IMR-90 (cell line): Measurements from ENCODE around the gene COL6A5. TPM values are rescaled to one million over a fixed set of nuclear protein-coding genes. Genes with fewer than 3 reads are reported as not detected.

Source experiments
- ATAC-seq: fragments of 200-7000 bp; cut with Tn5 transposase; 2 replicates; pipeline ENCODE4 v1.9.1; 2020; ENCODE audit warnings: low read depth, mild to moderate bottlenecking, moderate library complexity
- BruUV-seq: library from RNA; stranded (reverse); fragments of 400-500 nt; replicated peaks from 2 replicates; lab custom pipeline; 2021; lab: Mats Ljungman, UMichigan
- CTCF ChIA-PET: fragments of 300-600 bp; formaldehyde crosslinking; extraction: SDS; loops from one replicate; lab custom pipeline; 2021; ENCODE audit warnings: antibody characterized with exemption; lab: Yijun Ruan, JAX
- POLR2A ChIA-PET: fragments of 300-600 bp; sonication (Branson Sonifier 250); formaldehyde crosslinking; loops from one replicate; lab custom pipeline; 2022; ENCODE audit warnings: antibody characterized with exemption; ENCODE audit not compliant: unreplicated experiment; lab: Charles Lee
- DNase-seq: peaks from one replicate; pipeline ENCODE4 v3.0.0; 2013
- H2AFZ ChIP-seq: replicated peaks from 2 replicates; pipeline ENCODE3; 2013; ENCODE audit warnings: low read length, mild to moderate bottlenecking; ENCODE audit not compliant: poor library complexity
- H2AK5ac ChIP-seq: 2 replicates; pipeline ENCODE4 v1.6.1; 2013; ENCODE audit warnings: low read depth, low read length, inconsistent platforms
- H2AK9ac ChIP-seq: replicated peaks from 2 replicates; pipeline ENCODE3; 2013; ENCODE audit warnings: mild to moderate bottlenecking, low read depth, low read length, moderate library complexity; ENCODE audit not compliant: poor library complexity
- H2BK120ac ChIP-seq: 2 replicates; pipeline ENCODE4 v1.6.1; 2013; ENCODE audit warnings: low read depth, low read length, inconsistent platforms
- H2BK15ac ChIP-seq: 3 replicates; pipeline ENCODE4 v1.6.1; 2013; ENCODE audit warnings: low read depth, low read length, inconsistent platforms
- H2BK20ac ChIP-seq: 2 replicates; pipeline ENCODE4 v1.6.1; 2013; ENCODE audit warnings: low read depth, mild to moderate bottlenecking, inconsistent platforms, low read length, moderate library complexity
- H2BK5ac ChIP-seq: 2 replicates; pipeline ENCODE4 v1.6.1; 2013; ENCODE audit warnings: mild to moderate bottlenecking, low read depth, low read length, inconsistent platforms; ENCODE audit not compliant: poor library complexity, severe bottlenecking
- H3K14ac ChIP-seq: replicated peaks from 2 replicates; pipeline ENCODE4 v1.6.1; 2013; ENCODE audit warnings: low read depth, low read length, inconsistent platforms
- H3K18ac ChIP-seq: 2 replicates; pipeline ENCODE4 v1.6.1; 2013; ENCODE audit warnings: low read depth, low read length, control low read depth
- H3K23ac ChIP-seq: 2 replicates; pipeline ENCODE4 v1.6.1; 2013; ENCODE audit warnings: low read depth, low read length, inconsistent platforms
- H3K27ac ChIP-seq: 2 replicates; pipeline ENCODE4 v1.5.1; 2013; ENCODE audit warnings: mild to moderate bottlenecking, control low read depth, low read length; ENCODE audit not compliant: insufficient read depth
- H3K27me3 ChIP-seq: 2 replicates; pipeline ENCODE4 v1.6.1; 2013; ENCODE audit warnings: low read length; ENCODE audit not compliant: control insufficient read depth, insufficient read depth
- H3K36me3 ChIP-seq: 2 replicates; pipeline ENCODE4 v1.6.1; 2013; ENCODE audit warnings: low read length, mixed read lengths; ENCODE audit not compliant: control insufficient read depth, insufficient read depth
- H3K4ac ChIP-seq: 2 replicates; pipeline ENCODE4 v1.6.1; 2013; ENCODE audit warnings: low read depth, low read length, inconsistent platforms
- H3K4me1 ChIP-seq: 2 replicates; pipeline ENCODE4 v1.6.1; 2013; ENCODE audit warnings: low read length, mixed read lengths; ENCODE audit not compliant: control insufficient read depth, insufficient read depth
- H3K4me2 ChIP-seq: 2 replicates; pipeline ENCODE4 v1.6.1; 2013; ENCODE audit warnings: low read depth, mild to moderate bottlenecking, control low read depth, low read length, moderate library complexity
- H3K4me3 ChIP-seq: 2 replicates; pipeline ENCODE4 v1.5.1; 2013; ENCODE audit warnings: low read depth, mild to moderate bottlenecking, control low read depth, low read length, moderate library complexity; ENCODE audit not compliant: insufficient read depth
- H3K56ac ChIP-seq: 2 replicates; pipeline ENCODE4 v1.6.1; 2013; ENCODE audit warnings: low read length, inconsistent platforms; ENCODE audit not compliant: insufficient read depth; ENCODE audit errors: extremely low read depth
- H3K79me1 ChIP-seq, 2 experiments: 2 replicates each; pipeline ENCODE4 v1.6.1; 2013; ENCODE audit warnings: low read length in 2 of 2, inconsistent platforms in 1 of 2, low read depth in 1 of 2
- H3K9ac ChIP-seq: 2 replicates; pipeline ENCODE4 v1.6.1; 2013; ENCODE audit warnings: low read depth, low read length, control low read depth
- H3K9me1 ChIP-seq: 2 replicates; pipeline ENCODE4 v1.6.1; 2013; ENCODE audit warnings: low read length, inconsistent platforms; ENCODE audit not compliant: insufficient read depth
- H3K9me3 ChIP-seq: 2 replicates; pipeline ENCODE4 v1.6.1; 2013; ENCODE audit warnings: low read length; ENCODE audit not compliant: control insufficient read depth, insufficient read depth
- H4K20me1 ChIP-seq: 2 replicates; pipeline ENCODE4 v1.6.1; 2013; ENCODE audit warnings: low read length, inconsistent platforms; ENCODE audit not compliant: insufficient read depth
- H4K5ac ChIP-seq: 2 replicates; pipeline ENCODE4 v1.6.1; 2013; ENCODE audit warnings: mild to moderate bottlenecking, low read depth, low read length, control low read depth
- H4K8ac ChIP-seq, 2 experiments: 2 replicates each; pipeline ENCODE4 v1.6.1; 2013; ENCODE audit warnings: low read depth in 2 of 2, low read length in 2 of 2, control low read depth in 1 of 2, inconsistent platforms in 1 of 2
- H4K91ac ChIP-seq: 2 replicates; pipeline ENCODE4 v1.6.1; 2013; ENCODE audit warnings: low read depth, low read length, inconsistent platforms; ENCODE audit not compliant: insufficient read depth
- BHLHE40 ChIP-seq: fragments of 150-350 bp; IDR thresholded peaks from 2 replicates; pipeline ENCODE4 v1.6.1; 2016; ENCODE audit warnings: mild to moderate bottlenecking, low read depth, low read length
- CEBPB ChIP-seq: IDR thresholded peaks from 2 replicates; pipeline ENCODE4 v1.6.1; 2012; ENCODE audit warnings: low read depth, low read length, improper control_type of control experiment
- MAFK ChIP-seq: IDR thresholded peaks from 2 replicates; pipeline ENCODE4 v1.6.1; 2012; ENCODE audit warnings: low read depth, low read length, improper control_type of control experiment
- MXI1 ChIP-seq: IDR thresholded peaks from 2 replicates; pipeline ENCODE4 v1.6.1; 2012; ENCODE audit warnings: low read depth, mild to moderate bottlenecking, low read length, moderate library complexity, borderline replicate concordance
- NFE2L2 ChIP-seq: fragments of 150-350 bp; IDR thresholded peaks from 2 replicates; pipeline ENCODE4 v1.6.1; 2016; ENCODE audit warnings: low read depth, mild to moderate bottlenecking, low read length
- RAD21 ChIP-seq: IDR thresholded peaks from 2 replicates; pipeline ENCODE4 v1.6.1; 2012; ENCODE audit warnings: low read length, improper control_type of control experiment
- SMC3 ChIP-seq: fragments of 150-350 bp; IDR thresholded peaks from 2 replicates; pipeline ENCODE4 v1.6.1; 2016; ENCODE audit warnings: low read depth, mild to moderate bottlenecking, antibody characterized with exemption, low read length, moderate library complexity
- whole genome bisulfite sequencing, 2 experiments: methylation state at CpG; one replicate each; pipeline versions ENCODE4 v1.1.5 to v1.1.7; 2013; ENCODE audit warnings: missing lambda C conversion rate in 2 of 2; ENCODE audit not compliant: insufficient read length in 1 of 2; ENCODE audit errors: extremely low coverage in 2 of 2; 5-methylcytosine and 5-hydroxymethylcytosine counted together
- dilution Hi-C: fragments of 300-500 bp; cut with HindIII; formaldehyde crosslinking; loops from one replicate; pipeline ENCODE4 v1.14.3; 2018; ENCODE audit warnings: low sequenced_read_pairs; ENCODE audit not compliant: unreplicated experiment
- in situ Hi-C: fragments of 300-500 bp; cut with MboI; formaldehyde crosslinking; loops from 3 replicates; pipeline ENCODE4 v1.14.3; 2019; ENCODE audit warnings: low sequenced_read_pairs, inconsistent platforms, mixed read lengths
- intact Hi-C: fragments of 100-400 bp; cut with micrococcal nuclease; formaldehyde crosslinking; loops from 2 replicates; pipeline ENCODE4 v1.10.0; 2022
- polyA plus RNA-seq, 3 experiments: library from polyadenylated mRNA; depleted of rRNA; stranded (reverse); fragments of >200 nt; gene quantifications; 2 replicates each; pipeline ENCODE4 v1.2.3, GENCODE V29; 2012; ENCODE audit warnings: low replicate concordance in 1 of 3
- total RNA-seq: library from RNA; depleted of rRNA; stranded (reverse); fragments of >200 nt; gene quantifications from 2 replicates; pipeline ENCODE4 v1.2.3, GENCODE V29; 2012

COL6A5 gene
- total and polyA plus RNA-seq, 2 of the 4 experiments (the other 2 are of a cell fraction) = not detected

GRCh38 chr3:130515755-130516154, 170.3 kb downstream of the COL6A5 start:
- Histone ChIP-seq H3K4me1 (no peaks in the 10 kb centered on the region), H4K20me1 (no peaks in the 10 kb centered on the region), H4K8ac (no peak overlapping the region), H3K4me2 (no peak overlapping the region), H3K27ac (no peak overlapping the region), H3K9me1 (no peaks in the 10 kb centered on the region), H2AFZ (no peak overlapping the region), H2BK120ac (no peak overlapping the region), H3K56ac (no peak overlapping the region), H3K23ac (no peak overlapping the region), H3K27me3 (peaks cover 12% of the 10 kb centered on the region; the same call in 1 of the 2 replicates), H2AK5ac (no peak overlapping the region), H3K14ac (no peak overlapping the region), H3K4ac (no peak overlapping the region), H2BK20ac (no peak overlapping the region), H3K4me3 (no peak overlapping the region), H4K5ac (no peak overlapping the region), H3K79me1 (no peaks in the 10 kb centered on the region), H3K9ac (no peak overlapping the region), H4K91ac (no peak overlapping the region), H2BK5ac (no peak overlapping the region), H2BK15ac (no peak overlapping the region), H3K9me3 (no peaks in the 10 kb centered on the region), H3K36me3 (no peaks in the 10 kb centered on the region), H2AK9ac (no peak overlapping the region), H3K18ac (no peak overlapping the region)
- 33% methylated on average over 1 of the region's 2 CpGs; no CpG with 5 or more reads in 1 of the 2 experiments for WGBS, 2 experiments
- POLR2A ChIA-PET = no interaction called here
- TF ChIP-seq RAD21 (no peak), MAFK (no peak), CEBPB (no peak), MXI1 (no peak), BHLHE40 (no peak), SMC3 (no peak), NFE2L2 (no peak)
- CTCF ChIA-PET = no interaction called here
- dilution Hi-C loops (no loop called here), intact Hi-C loops (no loop called here), in situ Hi-C loops (no loop called here)
- BruUV-seq = no TSS peak
- ATAC-seq = no peak
- no peak for DNase-seq
